ENCODE results near the gene LTN1.

The LTN1 gene

DNA sequence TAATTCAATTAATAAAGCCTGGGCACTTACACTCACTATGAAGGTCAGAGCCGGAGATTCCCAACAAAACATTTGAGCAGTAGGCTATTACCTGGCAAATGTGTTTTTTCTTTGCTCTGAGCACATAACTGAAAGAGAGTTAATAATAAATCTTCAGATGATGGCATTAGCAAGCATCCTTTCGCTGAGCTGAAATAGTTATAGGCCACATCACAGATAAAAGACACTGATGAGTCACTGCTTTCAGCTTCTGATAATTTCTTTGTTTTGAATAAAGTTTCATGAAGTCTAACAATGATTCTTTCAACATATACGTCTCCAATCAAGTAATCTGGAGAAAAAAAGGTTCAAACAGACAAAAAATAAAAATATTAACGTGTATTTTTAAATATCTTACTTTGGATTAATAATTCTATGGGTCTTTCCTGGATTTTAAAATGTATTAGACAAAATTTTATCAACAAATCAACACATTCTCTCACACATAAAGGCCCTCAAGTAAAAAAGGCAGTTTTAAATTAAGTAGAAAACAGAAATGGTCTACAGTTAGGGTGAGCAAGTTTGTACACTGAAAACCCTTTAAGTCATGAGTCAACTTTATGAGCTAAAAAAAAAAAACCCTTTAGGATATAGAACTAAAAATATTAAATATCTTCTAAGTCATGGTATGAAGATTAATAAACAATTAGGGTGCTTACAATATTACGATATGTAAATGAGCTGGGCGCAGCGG is 33.1 kb downstream of the LTN1 start:
- no peak overlapping the region for H2AK5ac ChIP-seq (ENCODE audit: low read length, severe bottlenecking)
- H3K4me1 ChIP-seq (ENCODE audit: control insufficient read depth, insufficient read depth, low read depth, low read length): no peaks in the 10 kb centered on the region
- H3K9me3 ChIP-seq (ENCODE audit: control insufficient read depth, low read length): no peaks in the 10 kb centered on the region
- H2BK15ac ChIP-seq (ENCODE audit: low read depth, poor library complexity, severe bottlenecking): no peak overlapping the region
- H2BK5ac ChIP-seq (ENCODE audit: low read depth, low read length, poor library complexity, severe bottlenecking): no peak overlapping the region
- H3K4ac ChIP-seq (ENCODE audit: low read depth in 1 of 2, low read length in 2 of 2): no peak overlapping the region
- H4K8ac ChIP-seq (ENCODE audit: low read length): no peak overlapping the region
- no peak overlapping the region for H3K4me3 ChIP-seq (ENCODE audit: insufficient read depth in 1 of 2, low read depth in 1 of 2, low read length in 2 of 2)
- no peak overlapping the region for H3K4me2 ChIP-seq (ENCODE audit: low read length, poor library complexity, severe bottlenecking)
- H3K79me1 ChIP-seq (replicated peaks; ENCODE audit: low read length, poor library complexity, severe bottlenecking): peaks cover 6% of the 10 kb centered on the region
- H4K91ac ChIP-seq (ENCODE audit: low read length): no peak overlapping the region
- no peak overlapping the region for H3K14ac ChIP-seq (ENCODE audit: low read length in 2 of 2)
- peak overlapping the region; percentile 64 for H3K9ac ChIP-seq (ENCODE audit: low read length)
- DNase-seq: peak; percentile 78
- H2AFZ ChIP-seq (ENCODE audit: low read depth, low read length): no peak overlapping the region
- H3K27ac ChIP-seq (ENCODE audit: low read length, poor library complexity, severe bottlenecking): peak overlapping the region; percentile 72
- 86% methylated on average over 4 of the region's 7 CpGs for WGBS
- peaks cover 3 to 81% of the 10 kb centered on the region in 2 experiments for H3K36me3 ChIP-seq (ENCODE audit: control insufficient read depth in 1 of 2, insufficient read depth in 2 of 2, low read depth in 1 of 2, low read length in 2 of 2)
- no peak overlapping the region for H2BK12ac ChIP-seq (ENCODE audit: low read length in 2 of 2)
- no peak overlapping the region for H2BK120ac ChIP-seq (ENCODE audit: low read depth, low read length)
- no peaks in the 10 kb centered on the region for H3K27me3 ChIP-seq (ENCODE audit: control insufficient read depth in 1 of 2, insufficient read depth in 1 of 2, low read length in 2 of 2)
- no peak overlapping the region for H3K23ac ChIP-seq (ENCODE audit: low read length in 2 of 2)
- H3K18ac ChIP-seq (ENCODE audit: low read depth in 1 of 2, low read length in 2 of 2): no peak overlapping the region

DNA sequence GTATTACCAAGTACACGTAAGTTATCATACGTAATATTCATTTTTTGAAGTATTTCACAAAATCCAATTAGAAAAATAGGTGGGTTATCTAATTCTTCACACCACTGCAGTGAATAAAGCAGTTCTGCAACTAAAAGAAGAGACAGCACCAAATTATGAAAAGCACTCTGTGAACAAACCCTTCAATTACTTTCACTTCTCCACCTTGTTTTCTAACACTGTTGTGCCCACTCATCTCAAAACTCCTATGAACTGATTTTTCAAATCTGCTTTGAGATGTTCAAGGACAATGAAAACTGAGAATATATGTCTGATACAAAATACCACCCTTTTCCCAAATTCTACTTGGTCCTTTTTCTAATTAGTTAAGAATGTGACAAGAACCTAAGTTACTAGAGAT is 39.4 kb downstream of the LTN1 start:
- Histone ChIP-seq H3K14ac (ENCODE audit: low read length in 2 of 2) (no peak overlapping the region), H2BK5ac (ENCODE audit: low read depth, low read length, poor library complexity, severe bottlenecking) (no peak overlapping the region), H4K8ac (ENCODE audit: low read length) (no peak overlapping the region), H2BK12ac (ENCODE audit: low read length in 2 of 2) (no peak overlapping the region), H3K27me3 (ENCODE audit: control insufficient read depth in 1 of 2, insufficient read depth in 1 of 2, low read length in 2 of 2) (no peaks in the 10 kb centered on the region), H3K9ac (ENCODE audit: low read length) (no peak overlapping the region), H2AK5ac (ENCODE audit: low read length, severe bottlenecking) (no peak overlapping the region), H2BK120ac (ENCODE audit: low read depth, low read length) (no peak overlapping the region), H2AFZ (ENCODE audit: low read depth, low read length) (no peak overlapping the region), H4K91ac (ENCODE audit: low read length) (no peak overlapping the region), H3K4me3 (ENCODE audit: insufficient read depth in 1 of 2, low read depth in 1 of 2, low read length in 2 of 2) (no peak overlapping the region), H3K18ac (ENCODE audit: low read depth in 1 of 2, low read length in 2 of 2) (no peak overlapping the region), H3K36me3 (ENCODE audit: control insufficient read depth in 1 of 2, insufficient read depth in 2 of 2, low read depth in 1 of 2, low read length in 2 of 2) (peaks cover 11 to 88% of the 10 kb centered on the region in 2 experiments), H3K27ac (ENCODE audit: low read length, poor library complexity, severe bottlenecking) (no peak overlapping the region), H3K79me1 (replicated peaks; ENCODE audit: low read length, poor library complexity, severe bottlenecking) (peaks cover 14% of the 10 kb centered on the region), H3K9me3 (ENCODE audit: control insufficient read depth, low read length) (no peaks in the 10 kb centered on the region), H2BK15ac (ENCODE audit: low read depth, poor library complexity, severe bottlenecking) (no peak overlapping the region), H3K4me2 (ENCODE audit: low read length, poor library complexity, severe bottlenecking) (no peak overlapping the region), H3K23ac (ENCODE audit: low read length in 2 of 2) (no peak overlapping the region), H3K4ac (ENCODE audit: low read depth in 1 of 2, low read length in 2 of 2) (no peak overlapping the region), H3K4me1 (ENCODE audit: control insufficient read depth, insufficient read depth, low read depth, low read length) (no peaks in the 10 kb centered on the region)
- WGBS: 100% methylated on average over 1 of the region's 2 CpGs
- DNase-seq: no peak

DNA sequence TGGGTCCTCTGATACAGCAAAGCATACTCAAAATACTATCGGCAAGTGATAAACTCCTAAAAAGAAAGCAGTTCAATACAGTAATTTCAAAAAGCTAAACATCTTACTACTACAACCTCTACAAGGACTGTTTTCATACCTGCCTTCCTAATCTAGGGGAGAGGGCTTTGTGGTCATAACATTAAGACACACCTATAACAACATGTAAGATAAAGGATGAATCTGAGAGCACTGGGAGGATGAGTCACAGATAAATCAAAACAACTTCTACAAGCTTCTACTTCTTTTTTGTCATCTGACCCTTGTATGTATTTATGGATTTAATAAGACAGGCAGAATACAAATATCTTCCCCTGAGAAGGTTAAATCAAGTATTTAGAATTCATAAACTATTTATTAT is 40.0 kb downstream of the LTN1 start:
- H3K4me1 ChIP-seq (ENCODE audit: control insufficient read depth, insufficient read depth, low read depth, low read length): no peaks in the 10 kb centered on the region
- H3K79me1 ChIP-seq (replicated peaks; ENCODE audit: low read length, poor library complexity, severe bottlenecking): peaks cover 14% of the 10 kb centered on the region
- H3K4ac ChIP-seq (ENCODE audit: low read depth in 1 of 2, low read length in 2 of 2): no peak overlapping the region
- no peak overlapping the region for H2BK15ac ChIP-seq (ENCODE audit: low read depth, poor library complexity, severe bottlenecking)
- 100% methylated on average over 1 of the region's 1 CpG for WGBS
- no peak overlapping the region for H3K18ac ChIP-seq (ENCODE audit: low read depth in 1 of 2, low read length in 2 of 2)
- no peaks in the 10 kb centered on the region for H3K9me3 ChIP-seq (ENCODE audit: control insufficient read depth, low read length)
- no peak overlapping the region for H3K23ac ChIP-seq (ENCODE audit: low read length in 2 of 2)
- H3K4me2 ChIP-seq (ENCODE audit: low read length, poor library complexity, severe bottlenecking): no peak overlapping the region
- H4K91ac ChIP-seq (ENCODE audit: low read length): no peak overlapping the region
- H2BK120ac ChIP-seq (ENCODE audit: low read depth, low read length): no peak overlapping the region
- no peak overlapping the region for H3K4me3 ChIP-seq (ENCODE audit: insufficient read depth in 1 of 2, low read depth in 1 of 2, low read length in 2 of 2)
- H3K27me3 ChIP-seq (ENCODE audit: control insufficient read depth in 1 of 2, insufficient read depth in 1 of 2, low read length in 2 of 2): no peaks in the 10 kb centered on the region
- peaks cover 12 to 83% of the 10 kb centered on the region in 2 experiments for H3K36me3 ChIP-seq (ENCODE audit: control insufficient read depth in 1 of 2, insufficient read depth in 2 of 2, low read depth in 1 of 2, low read length in 2 of 2)
- no peak overlapping the region for H2BK12ac ChIP-seq (ENCODE audit: low read length in 2 of 2)
- H4K8ac ChIP-seq (ENCODE audit: low read length): no peak overlapping the region
- no peak overlapping the region for H3K9ac ChIP-seq (ENCODE audit: low read length)
- no peak overlapping the region for H3K27ac ChIP-seq (ENCODE audit: low read length, poor library complexity, severe bottlenecking)
- H2AFZ ChIP-seq (ENCODE audit: low read depth, low read length): no peak overlapping the region
- H2BK5ac ChIP-seq (ENCODE audit: low read depth, low read length, poor library complexity, severe bottlenecking): no peak overlapping the region
- H3K14ac ChIP-seq (ENCODE audit: low read length in 2 of 2): no peak overlapping the region
- no peak for DNase-seq
- no peak overlapping the region for H2AK5ac ChIP-seq (ENCODE audit: low read length, severe bottlenecking)

DNA sequence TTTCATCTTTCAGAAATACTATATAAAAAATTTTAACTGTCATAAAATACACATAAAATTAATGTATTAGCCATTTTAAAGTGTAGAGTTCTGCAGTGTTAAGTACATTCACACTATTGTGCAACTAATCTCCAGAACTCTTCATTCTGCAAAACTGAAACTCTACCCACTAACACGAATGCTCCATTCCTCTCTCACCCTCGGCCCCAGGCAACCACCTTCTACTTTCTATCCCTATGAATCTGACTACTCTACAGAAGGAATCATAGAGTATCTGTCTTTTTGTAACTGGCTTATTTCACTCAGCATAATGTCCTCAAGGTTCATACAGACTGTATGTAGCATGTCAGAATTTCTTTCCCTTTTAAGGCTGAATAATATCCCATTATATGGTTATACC is 43.4 kb downstream of the LTN1 start:
- Histone ChIP-seq H3K4ac (ENCODE audit: low read depth in 1 of 2, low read length in 2 of 2) (no peak overlapping the region), H3K27me3 (ENCODE audit: control insufficient read depth in 1 of 2, insufficient read depth in 1 of 2, low read length in 2 of 2) (no peaks in the 10 kb centered on the region), H2AFZ (ENCODE audit: low read depth, low read length) (no peak overlapping the region), H2BK12ac (ENCODE audit: low read length in 2 of 2) (no peak overlapping the region), H3K23ac (ENCODE audit: low read length in 2 of 2) (no peak overlapping the region), H2BK120ac (ENCODE audit: low read depth, low read length) (no peak overlapping the region), H3K4me2 (ENCODE audit: low read length, poor library complexity, severe bottlenecking) (no peak overlapping the region), H3K9me3 (ENCODE audit: control insufficient read depth, low read length) (no peaks in the 10 kb centered on the region), H3K14ac (ENCODE audit: low read length in 2 of 2) (no peak overlapping the region), H3K18ac (ENCODE audit: low read depth in 1 of 2, low read length in 2 of 2) (no peak overlapping the region), H2AK5ac (ENCODE audit: low read length, severe bottlenecking) (no peak overlapping the region), H3K9ac (ENCODE audit: low read length) (no peak overlapping the region), H2BK15ac (ENCODE audit: low read depth, poor library complexity, severe bottlenecking) (no peak overlapping the region), H3K36me3 (ENCODE audit: control insufficient read depth in 1 of 2, insufficient read depth in 2 of 2, low read depth in 1 of 2, low read length in 2 of 2) (peaks cover 12 to 79% of the 10 kb centered on the region in 2 experiments), H3K4me1 (ENCODE audit: control insufficient read depth, insufficient read depth, low read depth, low read length) (no peaks in the 10 kb centered on the region), H3K27ac (ENCODE audit: low read length, poor library complexity, severe bottlenecking) (no peak overlapping the region), H2BK5ac (ENCODE audit: low read depth, low read length, poor library complexity, severe bottlenecking) (no peak overlapping the region), H3K79me1 (replicated peaks; ENCODE audit: low read length, poor library complexity, severe bottlenecking) (peaks cover 11% of the 10 kb centered on the region), H4K91ac (ENCODE audit: low read length) (no peak overlapping the region), H4K8ac (ENCODE audit: low read length) (no peak overlapping the region), H3K4me3 (ENCODE audit: insufficient read depth in 1 of 2, low read depth in 1 of 2, low read length in 2 of 2) (no peak overlapping the region)
- no peak for DNase-seq
- 100% methylated on average over 2 of the region's 2 CpGs for WGBS
